Measurements from ENCODE around the gene SNRNP27. TPM values are rescaled to one million over a fixed set of nuclear protein-coding genes. Genes with fewer than 3 reads are reported as not detected.

Gene SNRNP27
- total and polyA plus RNA-seq, 4 donors = 32.0 to 51.3 (median 36.0) TPM

DNA sequence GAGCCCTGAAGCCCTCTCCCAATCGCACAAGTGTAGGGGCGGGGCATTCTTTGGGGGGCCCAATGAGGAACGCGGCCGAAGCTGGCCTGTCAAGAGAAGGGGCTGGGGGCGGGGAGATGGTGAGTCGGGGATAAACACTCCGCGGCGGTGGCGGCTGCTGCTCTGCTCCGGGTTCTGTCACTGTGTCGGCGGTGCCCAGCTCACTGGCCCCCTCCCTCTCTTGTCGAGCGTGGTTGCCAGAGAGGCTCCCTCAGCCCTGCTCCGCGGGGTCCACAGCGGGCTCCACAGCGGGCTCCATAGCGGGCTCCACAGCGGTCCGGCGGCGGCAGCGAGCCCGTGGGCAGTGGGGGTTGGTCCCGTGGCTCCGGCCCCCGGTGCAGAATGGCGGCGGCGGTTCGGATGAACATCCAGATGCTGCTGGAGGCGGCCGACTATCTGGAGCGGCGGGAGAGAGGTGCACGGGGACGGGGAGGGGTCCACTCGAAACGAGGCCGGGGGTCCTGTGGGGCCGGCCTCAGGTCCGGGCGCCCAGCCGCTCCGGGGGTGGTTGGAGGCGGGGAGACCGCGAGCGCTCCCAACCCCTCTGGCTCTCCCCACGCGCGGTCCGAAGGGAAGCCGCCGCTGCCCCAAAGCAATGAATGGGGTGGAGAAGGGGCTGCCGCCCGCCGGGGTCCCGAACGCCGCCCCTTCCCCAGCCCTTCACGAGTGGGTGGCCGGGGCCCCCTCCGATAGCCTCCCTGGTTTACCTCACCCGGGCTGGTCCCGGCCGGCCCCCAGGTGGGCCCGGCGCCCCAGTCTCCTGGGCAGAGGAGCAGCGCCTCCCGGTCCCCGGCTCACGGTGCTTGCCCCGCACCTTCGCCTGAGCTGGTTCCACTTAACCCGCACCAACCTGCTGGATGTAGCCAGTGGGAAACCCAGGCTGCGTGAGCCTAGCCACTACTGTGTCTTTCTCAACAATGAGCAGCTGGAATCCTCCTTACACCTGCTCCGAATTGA lies 21.5 kb downstream of the SNRNP27 start, which contains the start of gene MXD1:
Gene MXD1 (plus strand): TSS at position 160 of the 996 bp plus-strand sequence. CDS start 222 bp downstream, at position 382.
- Histone ChIP-seq H3K9ac (ENCODE audit: insufficient read depth in 1 of 2, low read length in 2 of 2) (peak within 1 kb of the TSS; percentile 83 to 96), H3K27ac (ENCODE audit: low read depth in 1 of 2, low read length in 1 of 2) (peak within 1 kb of the TSS; percentile 97 to 98), H3K9me3 (ENCODE audit: control insufficient read depth in 4 of 4, insufficient read depth in 3 of 4, low read length in 3 of 4) (no peaks in the 10 kb centered on the region), H3K27me3 (ENCODE audit: control insufficient read depth in 3 of 3, insufficient read depth in 3 of 3, low read length in 2 of 3) (no peaks in the 10 kb centered on the region), H3K4me1 (ENCODE audit: control insufficient read depth in 5 of 5, insufficient read depth in 5 of 5, low read length in 5 of 5) (peaks cover 0 to 17% (median 5%) of the 10 kb centered on the region in 5 donors), H3K4me3 (peak within 1 kb of the TSS; percentile 92), H3K36me3 (ENCODE audit: control insufficient read depth in 4 of 4, insufficient read depth in 4 of 4, low read length in 4 of 4) (peaks cover 0 to 10% (median 8%) of the 10 kb centered on the region in 4 donors)
- ATAC-seq (ENCODE audit: insufficient read depth, low FRiP score) (no peak), DNase-seq (peak; percentile 16 to 39 (median 22))
- TF ChIP-seq, protein P1, sequence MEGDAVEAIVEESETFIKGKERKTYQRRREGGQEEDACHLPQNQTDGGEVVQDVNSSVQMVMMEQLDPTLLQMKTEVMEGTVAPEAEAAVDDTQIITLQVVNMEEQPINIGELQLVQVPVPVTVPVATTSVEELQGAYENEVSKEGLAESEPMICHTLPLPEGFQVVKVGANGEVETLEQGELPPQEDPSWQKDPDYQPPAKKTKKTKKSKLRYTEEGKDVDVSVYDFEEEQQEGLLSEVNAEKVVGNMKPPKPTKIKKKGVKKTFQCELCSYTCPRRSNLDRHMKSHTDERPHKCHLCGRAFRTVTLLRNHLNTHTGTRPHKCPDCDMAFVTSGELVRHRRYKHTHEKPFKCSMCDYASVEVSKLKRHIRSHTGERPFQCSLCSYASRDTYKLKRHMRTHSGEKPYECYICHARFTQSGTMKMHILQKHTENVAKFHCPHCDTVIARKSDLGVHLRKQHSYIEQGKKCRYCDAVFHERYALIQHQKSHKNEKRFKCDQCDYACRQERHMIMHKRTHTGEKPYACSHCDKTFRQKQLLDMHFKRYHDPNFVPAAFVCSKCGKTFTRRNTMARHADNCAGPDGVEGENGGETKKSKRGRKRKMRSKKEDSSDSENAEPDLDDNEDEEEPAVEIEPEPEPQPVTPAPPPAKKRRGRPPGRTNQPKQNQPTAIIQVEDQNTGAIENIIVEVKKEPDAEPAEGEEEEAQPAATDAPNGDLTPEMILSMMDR (IDR thresholded peaks at IDR 0.05; ENCODE audit: control extremely low read depth, extremely low read depth) = no peak
- WGBS, 2 donors = 1% methylated on average over 59 to 81 of the region's 81 CpGs

DNA sequence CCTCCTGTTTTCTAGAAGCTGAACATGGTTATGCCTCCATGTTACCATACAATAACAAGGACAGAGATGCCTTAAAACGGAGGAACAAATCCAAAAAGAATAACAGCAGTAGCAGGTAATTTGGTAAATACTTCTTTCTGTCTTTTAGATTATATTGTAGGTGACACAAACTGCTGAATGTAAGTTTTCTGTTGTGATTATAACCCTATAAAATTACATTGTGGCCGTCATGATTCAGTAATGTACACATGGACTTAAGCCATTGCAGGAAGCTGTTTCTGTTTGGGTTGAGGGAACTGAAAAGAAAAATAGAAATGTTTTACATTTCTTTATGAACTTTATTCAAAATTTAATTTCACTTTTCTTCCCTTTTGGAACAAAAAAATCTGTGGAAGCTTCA lies 22.4 kb downstream of the SNRNP27 start:
- no peaks in the 10 kb centered on the region for H3K9me3 ChIP-seq (ENCODE audit: control insufficient read depth in 4 of 4, insufficient read depth in 3 of 4, low read length in 3 of 4)
- no peak for ATAC-seq (ENCODE audit: insufficient read depth, low FRiP score)
- DNase-seq = no peak
- H3K27me3 ChIP-seq (ENCODE audit: control insufficient read depth in 3 of 3, insufficient read depth in 3 of 3, low read length in 2 of 3) = no peaks in the 10 kb centered on the region
- H3K36me3 ChIP-seq (ENCODE audit: control insufficient read depth in 4 of 4, insufficient read depth in 4 of 4, low read length in 4 of 4) = peaks cover 4 to 9% (median 6%) of the 10 kb centered on the region in 4 donors
- peaks cover 0 to 17% (median 5%) of the 10 kb centered on the region in 5 donors for H3K4me1 ChIP-seq (ENCODE audit: control insufficient read depth in 5 of 5, insufficient read depth in 5 of 5, low read length in 5 of 5)
- H3K9ac ChIP-seq (ENCODE audit: insufficient read depth in 1 of 2, low read length in 2 of 2) = peak overlapping the region in 1 of 2 donors; percentile 75
- H3K4me3 ChIP-seq = no peak overlapping the region
- TF ChIP-seq, protein P1 (IDR thresholded peaks at IDR 0.05; ENCODE audit: control extremely low read depth, extremely low read depth) = no peak
- H3K27ac ChIP-seq (ENCODE audit: low read depth in 1 of 2, low read length in 1 of 2) = peak overlapping the region in 1 of 2 donors; percentile 15
- 38 to 45% methylated on average over 2 of the region's 2 CpGs for WGBS, 2 donors

DNA sequence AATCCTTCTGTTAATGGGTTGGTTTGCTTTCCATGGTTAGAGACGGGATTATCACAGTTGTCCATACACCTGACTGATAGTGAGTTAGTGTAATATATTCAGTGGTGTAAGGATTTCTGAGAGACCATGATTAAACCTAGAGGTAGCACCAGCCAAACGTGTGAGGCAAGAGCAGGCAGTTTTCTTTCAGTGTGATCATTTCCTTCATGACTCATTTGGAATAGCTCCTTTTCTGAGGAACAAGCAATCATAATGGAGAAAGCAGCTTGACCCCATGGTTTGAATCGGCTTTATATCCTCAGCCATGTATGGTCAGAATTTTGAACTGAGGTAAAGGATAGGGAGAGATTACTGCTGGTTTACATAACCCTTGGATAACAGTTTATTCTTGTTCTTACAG lies 24.1 kb downstream of the SNRNP27 start:
- Histone ChIP-seq H3K27me3 (ENCODE audit: control insufficient read depth in 3 of 3, insufficient read depth in 3 of 3, low read length in 2 of 3) (no peaks in the 10 kb centered on the region), H3K9ac (ENCODE audit: insufficient read depth in 1 of 2, low read length in 2 of 2) (no peak overlapping the region), H3K27ac (ENCODE audit: low read depth in 1 of 2, low read length in 1 of 2) (peak overlapping the region in 1 of 2 donors; percentile 38), H3K36me3 (ENCODE audit: control insufficient read depth in 4 of 4, insufficient read depth in 4 of 4, low read length in 4 of 4) (peaks cover 7 to 15% (median 13%) of the 10 kb centered on the region in 4 donors), H3K4me3 (no peak overlapping the region), H3K9me3 (ENCODE audit: control insufficient read depth in 4 of 4, insufficient read depth in 3 of 4, low read length in 3 of 4) (no peaks in the 10 kb centered on the region), H3K4me1 (ENCODE audit: control insufficient read depth in 5 of 5, insufficient read depth in 5 of 5, low read length in 5 of 5) (peaks cover 0 to 17% (median 5%) of the 10 kb centered on the region in 5 donors)
- TF ChIP-seq, protein P1 (IDR thresholded peaks at IDR 0.05; ENCODE audit: control extremely low read depth, extremely low read depth) = no peak
- WGBS, 2 donors = 50 to 60% methylated on average over 3 of the region's 3 CpGs
- DNase-seq (no peak), ATAC-seq (ENCODE audit: insufficient read depth, low FRiP score) (no peak)
